Liver (tissue), 9 donors: ENCODE data around the gene A1CF. TPM values are rescaled to one million over a fixed set of nuclear protein-coding genes. Genes with fewer than 3 reads are reported as not detected.
"Not testable (repeated sequence)": the region's sequence is repeated elsewhere in the genome, so short reads cannot be mapped to it uniquely, and the experiment has no call there.

Experiments
- DNase-seq: peaks from one replicate; pipeline ENCODE4 v3.0.0-alpha.2; 2017; ENCODE audit warnings: low spot score
- H3K27ac ChIP-seq, 2 donors: one replicate each; pipeline ENCODE4 v1.7.0; 2013; ENCODE audit warnings: inconsistent platforms in 2 of 2, low read length in 2 of 2, control low read depth in 1 of 2, low read depth in 1 of 2, mild to moderate bottlenecking in 1 of 2
- H3K27me3 ChIP-seq, 4 donors: one replicate each; pipeline versions ENCODE4 v1.6.1 to v1.7.0; 2013; ENCODE audit warnings: low read length in 3 of 4, inconsistent platforms in 1 of 4, mild to moderate bottlenecking in 1 of 4, moderate library complexity in 1 of 4; ENCODE audit not compliant: control insufficient read depth in 4 of 4, insufficient read depth in 4 of 4
- H3K36me3 ChIP-seq, 4 donors: one replicate each; pipeline versions ENCODE4 v1.6.1 to v1.7.0; 2013; ENCODE audit warnings: low read length in 3 of 4, mild to moderate bottlenecking in 3 of 4, low read depth in 1 of 4, moderate library complexity in 1 of 4; ENCODE audit not compliant: control insufficient read depth in 4 of 4, insufficient read depth in 3 of 4
- H3K4me1 ChIP-seq, 4 donors: one replicate each; pipeline versions ENCODE4 v1.6.1 to v1.7.0; 2013; ENCODE audit warnings: low read length in 3 of 4, mild to moderate bottlenecking in 3 of 4, moderate library complexity in 1 of 4; ENCODE audit not compliant: control insufficient read depth in 4 of 4, insufficient read depth in 4 of 4
- H3K4me3 ChIP-seq, 3 donors: one replicate each; pipeline versions ENCODE4 v1.6.1 to v1.7.0; 2013; ENCODE audit warnings: low read length in 3 of 3, control low read depth in 1 of 3, low read depth in 1 of 3, mild to moderate bottlenecking in 1 of 3
- H3K9ac ChIP-seq, 2 donors: one replicate each; pipeline ENCODE4 v1.7.0; 2013; ENCODE audit warnings: low read length in 2 of 2, mild to moderate bottlenecking in 2 of 2, moderate library complexity in 2 of 2, control low read depth in 1 of 2, low read depth in 1 of 2
- H3K9me3 ChIP-seq, 4 donors: one replicate each; pipeline versions ENCODE4 v1.6.1 to v1.7.0; 2013; ENCODE audit warnings: low read length in 3 of 4; ENCODE audit not compliant: control insufficient read depth in 4 of 4
- CTCF ChIP-seq: fragments of 150-350 bp; IDR thresholded peaks from 2 replicates; pipeline ENCODE4 v1.5.1; 2017; ENCODE audit warnings: improper control_type of control experiment, low read depth, low read length; ENCODE audit not compliant: missing input control
- EGR1 ChIP-seq, 2 donors: IDR thresholded peaks; 2 replicates each; pipeline ENCODE4 v1.6.1; 2016 to 2018; ENCODE audit warnings: antibody characterized with exemption in 2 of 2, low read depth in 2 of 2
- FOXA1 ChIP-seq: IDR thresholded peaks from 2 replicates; pipeline ENCODE4 v1.6.1; 2016; ENCODE audit warnings: antibody characterized with exemption
- FOXA2 ChIP-seq: IDR thresholded peaks from 2 replicates; pipeline ENCODE4 v1.6.1; 2016; ENCODE audit warnings: antibody characterized with exemption
- HNF4A ChIP-seq, 2 donors: conservative IDR thresholded peaks; 2 replicates each; pipeline ENCODE4 v1.6.1; 2016; ENCODE audit warnings: antibody characterized with exemption in 2 of 2, mild to moderate bottlenecking in 2 of 2
- JUND ChIP-seq, 2 donors: IDR thresholded peaks; 2 replicates each; pipeline ENCODE4 v1.6.1; 2016; ENCODE audit warnings: antibody characterized with exemption in 2 of 2
- NR2F2 ChIP-seq: IDR thresholded peaks from 2 replicates; pipeline ENCODE4 v1.6.1; 2016; ENCODE audit warnings: antibody characterized with exemption
- RAD21 ChIP-seq, 2 donors: IDR thresholded peaks; 2 replicates each; pipeline ENCODE4 v1.6.1; 2016; ENCODE audit warnings: antibody characterized with exemption in 2 of 2, mild to moderate bottlenecking in 2 of 2
- REST ChIP-seq: IDR thresholded peaks from 2 replicates; pipeline ENCODE4 v1.6.1; 2016; ENCODE audit warnings: antibody characterized with exemption, mild to moderate bottlenecking
- RXRA ChIP-seq, 2 donors: IDR thresholded peaks; 2 replicates each; pipeline ENCODE4 v1.6.1; 2017 to 2018; ENCODE audit warnings: antibody characterized with exemption in 2 of 2, mild to moderate bottlenecking in 1 of 2
- SP1 ChIP-seq: IDR thresholded peaks from 2 replicates; pipeline ENCODE4 v1.6.1; 2018; ENCODE audit warnings: antibody characterized with exemption, mild to moderate bottlenecking
- TAF1 ChIP-seq: conservative IDR thresholded peaks from 2 replicates; pipeline ENCODE4 v1.6.1; 2016; ENCODE audit warnings: antibody characterized with exemption, mild to moderate bottlenecking
- YY1 ChIP-seq: IDR thresholded peaks from 2 replicates; pipeline ENCODE4 v1.6.1; 2016; ENCODE audit warnings: antibody characterized with exemption, mild to moderate bottlenecking
- WGBS: extraction: QIAGEN DNeasy Blood & Tissue Kit; methylation state at CpG from one replicate; pipeline ENCODE4 v1.1.7; 2013; 5-methylcytosine and 5-hydroxymethylcytosine counted together
- polyA plus RNA-seq, 2 donors: library from polyadenylated mRNA; stranded (reverse) in 1 of 2; unstranded in 1 of 2; fragments of 200-250 nt in 1 of 2; fragments of >200 nt in 1 of 2; fragmentation: Nextera tagmentation in 1 of 2; extraction: Ambion mirVana in 1 of 2; gene quantifications; one replicate each; pipeline versions ENCODE4 v1.2.1 to v1.2.3, GENCODE V29; 2013 to 2015
- total RNA-seq, 2 donors: library from RNA; depleted of rRNA; stranded (reverse); fragments of >200 nt; gene quantifications; one replicate each; pipeline ENCODE4 v1.2.3, GENCODE V29; 2014
- TF ChIP-seq, protein P1 (sequence below): IDR thresholded peaks from 2 replicates; pipeline ENCODE4 v1.6.1; 2016; ENCODE audit warnings: antibody characterized with exemption
- donor health status: healthy.
- donor health status: healthy.
- donor health status: healthy.
- donor health status: healthy.
- donor health status: healthy.

A1CF gene
- total and polyA plus RNA-seq, 4 donors = 31.8 to 198 (median 111) TPM

GRCh38 chr10:50923471-50923870 lies 38.0 kb upstream of the A1CF start:
- not testable (repeated sequence) for H3K9me3 ChIP-seq, DNase-seq, H3K27ac ChIP-seq, H3K36me3 ChIP-seq, H3K27me3 ChIP-seq, H3K9ac ChIP-seq, H3K4me1 ChIP-seq, H3K4me3 ChIP-seq
- 41% methylated on average over 1 of the region's 1 CpG for WGBS

DNA sequence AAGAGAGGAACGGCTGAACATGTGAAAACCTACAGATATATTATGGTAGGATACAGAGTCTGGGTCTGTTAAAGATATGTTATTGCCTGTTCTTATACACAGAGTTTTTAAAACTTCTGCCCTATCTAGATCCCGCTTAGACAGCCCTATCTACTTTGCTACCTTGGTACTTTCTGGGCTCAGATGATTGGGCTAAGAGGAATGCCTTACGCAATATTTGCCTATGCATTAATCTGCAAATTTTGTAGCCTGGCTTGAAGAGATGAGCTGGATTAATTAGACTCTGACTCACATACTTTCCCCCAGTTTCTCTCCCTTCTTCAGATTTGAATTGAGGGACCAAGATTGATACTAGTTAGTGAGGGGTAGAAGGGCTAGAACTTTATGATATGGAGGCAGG lies 33.6 kb upstream of the A1CF start:
- Histone ChIP-seq H3K27ac (no peak overlapping the region), H3K9ac (no peak overlapping the region), H3K27me3 (no peaks in the 10 kb centered on the region), H3K36me3 (no peaks in the 10 kb centered on the region), H3K9me3 (peaks cover 0 to 7% (median 1%) of the 10 kb centered on the region in 4 donors), H3K4me3 (no peak overlapping the region), H3K4me1 (no peaks in the 10 kb centered on the region)
- no peak for DNase-seq
- TF ChIP-seq REST (no peak), FOXA2 (no peak), EGR1 (IDR thresholded peaks at IDR 0.05; ENCODE audit: low read depth in 2 of 2) (no peak), CTCF (no peak), FOXA1 (no peak), HNF4A (conservative IDR thresholded peaks at IDR 0.05) (no peak), RAD21 (IDR thresholded peaks at IDR 0.05) (no peak), NR2F2 (no peak), TAF1 (no peak), RXRA (IDR thresholded peaks at IDR 0.05) (no peak), SP1 (no peak), YY1 (no peak), JUND (IDR thresholded peaks at IDR 0.05) (no peak)
- TF ChIP-seq, protein P1, sequence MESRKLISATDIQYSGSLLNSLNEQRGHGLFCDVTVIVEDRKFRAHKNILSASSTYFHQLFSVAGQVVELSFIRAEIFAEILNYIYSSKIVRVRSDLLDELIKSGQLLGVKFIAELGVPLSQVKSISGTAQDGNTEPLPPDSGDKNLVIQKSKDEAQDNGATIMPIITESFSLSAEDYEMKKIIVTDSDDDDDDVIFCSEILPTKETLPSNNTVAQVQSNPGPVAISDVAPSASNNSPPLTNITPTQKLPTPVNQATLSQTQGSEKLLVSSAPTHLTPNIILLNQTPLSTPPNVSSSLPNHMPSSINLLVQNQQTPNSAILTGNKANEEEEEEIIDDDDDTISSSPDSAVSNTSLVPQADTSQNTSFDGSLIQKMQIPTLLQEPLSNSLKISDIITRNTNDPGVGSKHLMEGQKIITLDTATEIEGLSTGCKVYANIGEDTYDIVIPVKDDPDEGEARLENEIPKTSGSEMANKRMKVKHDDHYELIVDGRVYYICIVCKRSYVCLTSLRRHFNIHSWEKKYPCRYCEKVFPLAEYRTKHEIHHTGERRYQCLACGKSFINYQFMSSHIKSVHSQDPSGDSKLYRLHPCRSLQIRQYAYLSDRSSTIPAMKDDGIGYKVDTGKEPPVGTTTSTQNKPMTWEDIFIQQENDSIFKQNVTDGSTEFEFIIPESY = no peak
- 92% methylated on average over 3 of the region's 3 CpGs for WGBS
